ENCODE results near the gene GPATCH1. TPM values are rescaled to one million over a fixed set of nuclear protein-coding genes. Genes with fewer than 3 reads are reported as not detected.
A peak's percentile ranks its signal among the peaks of the same experiment; 100 is the strongest.

The GPATCH1 gene
- total and polyA plus RNA-seq, 2 of the 13 experiments (the other 11 are each of a cell fraction or from before 2014, with no cell fraction given): 6.8 to 6.9 TPM

GRCh38 chr19:33080761-33081681 lies at the start of gene GPATCH1 (continued):
- TF ChIP-seq, protein P1, sequence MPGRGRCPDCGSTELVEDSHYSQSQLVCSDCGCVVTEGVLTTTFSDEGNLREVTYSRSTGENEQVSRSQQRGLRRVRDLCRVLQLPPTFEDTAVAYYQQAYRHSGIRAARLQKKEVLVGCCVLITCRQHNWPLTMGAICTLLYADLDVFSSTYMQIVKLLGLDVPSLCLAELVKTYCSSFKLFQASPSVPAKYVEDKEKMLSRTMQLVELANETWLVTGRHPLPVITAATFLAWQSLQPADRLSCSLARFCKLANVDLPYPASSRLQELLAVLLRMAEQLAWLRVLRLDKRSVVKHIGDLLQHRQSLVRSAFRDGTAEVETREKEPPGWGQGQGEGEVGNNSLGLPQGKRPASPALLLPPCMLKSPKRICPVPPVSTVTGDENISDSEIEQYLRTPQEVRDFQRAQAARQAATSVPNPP (CRISPR knock-in tag; IDR thresholded peaks at IDR 0.05): 0 out of 2 replicates have a peak, but pooled peaks have one; percentile 48
- TF ChIP-seq ZNF562 (CRISPR knock-in tag; IDR thresholded peaks at IDR 0.05; ENCODE audit: borderline replicate concordance) (no peak), ZNF589 (CRISPR knock-in tag; conservative IDR thresholded peaks at IDR 0.05) (0 out of 2 replicates have a peak, but pooled peaks have one; percentile 60), RAD51 (IDR thresholded peaks at IDR 0.05; ENCODE audit: borderline replicate concordance) (no peak), NCOA2 (CRISPR knock-in tag; IDR thresholded peaks at IDR 0.05) (0 out of 2 replicates have a peak, but pooled peaks have one; percentile 21), SP140L (CRISPR knock-in tag; IDR thresholded peaks at IDR 0.05; ENCODE audit: borderline replicate concordance) (0 out of 2 replicates have a peak, but pooled peaks have one; percentile 80), PRDM4 (CRISPR knock-in tag; IDR thresholded peaks at IDR 0.05; ENCODE audit: borderline replicate concordance) (no peak), KDM4B (CRISPR knock-in tag; IDR thresholded peaks at IDR 0.05) (no peak), ZNF383 (CRISPR knock-in tag; IDR thresholded peaks at IDR 0.05; ENCODE audit: borderline replicate concordance) (peak; percentile 61; the same call in 1 of the 2 replicates), DNMT1 (CRISPR knock-in tag; IDR thresholded peaks at IDR 0.05) (0 out of 2 replicates have a peak, but pooled peaks have one; percentile 67), POLR2AphosphoS2 (IDR thresholded peaks at IDR 0.05; ENCODE audit: low read depth, low read length) (no peak), ZNF282 (IDR thresholded peaks at IDR 0.05; ENCODE audit: partially characterized antibody) (no peak), ELF3 (CRISPR knock-in tag; IDR thresholded peaks at IDR 0.05) (peak; percentile 62; the same call in 1 of the 2 replicates), ZNF207 (IDR thresholded peaks at IDR 0.05; ENCODE audit: borderline replicate concordance) (no peak), NFRKB (IDR thresholded peaks at IDR 0.05) (no peak), RCOR2 (CRISPR knock-in tag; IDR thresholded peaks at IDR 0.05) (0 out of 2 replicates have a peak, but pooled peaks have one; percentile 44), MED1 (CRISPR knock-in tag; IDR thresholded peaks at IDR 0.05) (peak; percentile 71), EEA1 (CRISPR knock-in tag; IDR thresholded peaks at IDR 0.05; ENCODE audit: borderline replicate concordance) (no peak), KLF11 (CRISPR knock-in tag; IDR thresholded peaks at IDR 0.05) (peak; percentile 53; the same call in 1 of the 2 replicates)
- TF ChIP-seq, protein P2, sequence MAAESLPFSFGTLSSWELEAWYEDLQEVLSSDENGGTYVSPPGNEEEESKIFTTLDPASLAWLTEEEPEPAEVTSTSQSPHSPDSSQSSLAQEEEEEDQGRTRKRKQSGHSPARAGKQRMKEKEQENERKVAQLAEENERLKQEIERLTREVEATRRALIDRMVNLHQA (CRISPR knock-in tag; IDR thresholded peaks at IDR 0.05): no peak
- TF ChIP-seq, protein P3, sequence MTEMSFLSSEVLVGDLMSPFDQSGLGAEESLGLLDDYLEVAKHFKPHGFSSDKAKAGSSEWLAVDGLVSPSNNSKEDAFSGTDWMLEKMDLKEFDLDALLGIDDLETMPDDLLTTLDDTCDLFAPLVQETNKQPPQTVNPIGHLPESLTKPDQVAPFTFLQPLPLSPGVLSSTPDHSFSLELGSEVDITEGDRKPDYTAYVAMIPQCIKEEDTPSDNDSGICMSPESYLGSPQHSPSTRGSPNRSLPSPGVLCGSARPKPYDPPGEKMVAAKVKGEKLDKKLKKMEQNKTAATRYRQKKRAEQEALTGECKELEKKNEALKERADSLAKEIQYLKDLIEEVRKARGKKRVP (CRISPR knock-in tag; IDR thresholded peaks at IDR 0.05): peak in 1 of 2 experiments; percentile 44; a peak in 1 of 4 replicates
- TF ChIP-seq, protein P4, sequence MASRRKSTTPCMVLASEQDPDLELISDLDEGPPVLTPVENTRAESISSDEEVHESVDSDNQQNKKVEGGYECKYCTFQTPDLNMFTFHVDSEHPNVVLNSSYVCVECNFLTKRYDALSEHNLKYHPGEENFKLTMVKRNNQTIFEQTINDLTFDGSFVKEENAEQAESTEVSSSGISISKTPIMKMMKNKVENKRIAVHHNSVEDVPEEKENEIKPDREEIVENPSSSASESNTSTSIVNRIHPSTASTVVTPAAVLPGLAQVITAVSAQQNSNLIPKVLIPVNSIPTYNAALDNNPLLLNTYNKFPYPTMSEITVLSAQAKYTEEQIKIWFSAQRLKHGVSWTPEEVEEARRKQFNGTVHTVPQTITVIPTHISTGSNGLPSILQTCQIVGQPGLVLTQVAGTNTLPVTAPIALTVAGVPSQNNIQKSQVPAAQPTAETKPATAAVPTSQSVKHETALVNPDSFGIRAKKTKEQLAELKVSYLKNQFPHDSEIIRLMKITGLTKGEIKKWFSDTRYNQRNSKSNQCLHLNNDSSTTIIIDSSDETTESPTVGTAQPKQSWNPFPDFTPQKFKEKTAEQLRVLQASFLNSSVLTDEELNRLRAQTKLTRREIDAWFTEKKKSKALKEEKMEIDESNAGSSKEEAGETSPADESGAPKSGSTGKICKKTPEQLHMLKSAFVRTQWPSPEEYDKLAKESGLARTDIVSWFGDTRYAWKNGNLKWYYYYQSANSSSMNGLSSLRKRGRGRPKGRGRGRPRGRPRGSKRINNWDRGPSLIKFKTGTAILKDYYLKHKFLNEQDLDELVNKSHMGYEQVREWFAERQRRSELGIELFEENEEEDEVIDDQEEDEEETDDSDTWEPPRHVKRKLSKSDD (CRISPR knock-in tag; IDR thresholded peaks at IDR 0.05; ENCODE audit: low read depth): no peak
